ENCODE results near the gene ERAP2.
"Not testable (repeated sequence)": the region's sequence is repeated elsewhere in the genome, so short reads cannot be mapped to it uniquely, and the experiment has no call there.

The ERAP2 gene, protein sequence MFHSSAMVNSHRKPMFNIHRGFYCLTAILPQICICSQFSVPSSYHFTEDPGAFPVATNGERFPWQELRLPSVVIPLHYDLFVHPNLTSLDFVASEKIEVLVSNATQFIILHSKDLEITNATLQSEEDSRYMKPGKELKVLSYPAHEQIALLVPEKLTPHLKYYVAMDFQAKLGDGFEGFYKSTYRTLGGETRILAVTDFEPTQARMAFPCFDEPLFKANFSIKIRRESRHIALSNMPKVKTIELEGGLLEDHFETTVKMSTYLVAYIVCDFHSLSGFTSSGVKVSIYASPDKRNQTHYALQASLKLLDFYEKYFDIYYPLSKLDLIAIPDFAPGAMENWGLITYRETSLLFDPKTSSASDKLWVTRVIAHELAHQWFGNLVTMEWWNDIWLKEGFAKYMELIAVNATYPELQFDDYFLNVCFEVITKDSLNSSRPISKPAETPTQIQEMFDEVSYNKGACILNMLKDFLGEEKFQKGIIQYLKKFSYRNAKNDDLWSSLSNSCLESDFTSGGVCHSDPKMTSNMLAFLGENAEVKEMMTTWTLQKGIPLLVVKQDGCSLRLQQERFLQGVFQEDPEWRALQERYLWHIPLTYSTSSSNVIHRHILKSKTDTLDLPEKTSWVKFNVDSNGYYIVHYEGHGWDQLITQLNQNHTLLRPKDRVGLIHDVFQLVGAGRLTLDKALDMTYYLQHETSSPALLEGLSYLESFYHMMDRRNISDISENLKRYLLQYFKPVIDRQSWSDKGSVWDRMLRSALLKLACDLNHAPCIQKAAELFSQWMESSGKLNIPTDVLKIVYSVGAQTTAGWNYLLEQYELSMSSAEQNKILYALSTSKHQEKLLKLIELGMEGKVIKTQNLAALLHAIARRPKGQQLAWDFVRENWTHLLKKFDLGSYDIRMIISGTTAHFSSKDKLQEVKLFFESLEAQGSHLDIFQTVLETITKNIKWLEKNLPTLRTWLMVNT

DNA sequence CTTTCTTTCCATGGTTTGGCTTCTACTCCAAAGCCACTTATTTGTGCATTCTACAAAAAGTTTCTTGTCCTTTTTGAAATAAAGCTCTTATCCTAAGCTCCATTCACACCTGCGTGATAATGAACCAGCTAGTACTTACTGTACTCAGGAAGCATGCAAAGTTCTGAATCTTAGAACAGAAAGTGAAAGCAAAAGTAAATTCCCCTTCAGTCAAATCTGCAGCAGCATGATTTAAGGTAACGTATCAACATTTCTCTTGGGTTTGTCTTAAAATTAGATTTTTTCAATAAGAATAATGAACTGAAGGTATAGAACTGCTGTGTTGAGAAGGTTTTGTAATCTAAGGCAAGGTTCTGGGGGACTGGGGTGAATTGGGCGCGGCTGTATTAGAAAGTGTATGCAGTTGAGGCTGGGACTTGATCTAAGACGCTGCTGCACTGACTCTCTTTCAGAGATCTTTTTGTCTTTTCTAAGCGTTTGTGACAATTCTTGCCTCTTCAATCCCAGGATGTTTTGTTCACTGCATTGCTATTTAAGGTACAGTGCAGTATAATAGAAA, at the start of gene ERAP2:
ERAP2 (plus strand) TSS at position 209 of the 559 bp plus-strand sequence. CDS start 3,186 bp downstream, outside the sequence.
- DNase-seq (ENCODE audit: low spot score): peak; percentile 65

DNA sequence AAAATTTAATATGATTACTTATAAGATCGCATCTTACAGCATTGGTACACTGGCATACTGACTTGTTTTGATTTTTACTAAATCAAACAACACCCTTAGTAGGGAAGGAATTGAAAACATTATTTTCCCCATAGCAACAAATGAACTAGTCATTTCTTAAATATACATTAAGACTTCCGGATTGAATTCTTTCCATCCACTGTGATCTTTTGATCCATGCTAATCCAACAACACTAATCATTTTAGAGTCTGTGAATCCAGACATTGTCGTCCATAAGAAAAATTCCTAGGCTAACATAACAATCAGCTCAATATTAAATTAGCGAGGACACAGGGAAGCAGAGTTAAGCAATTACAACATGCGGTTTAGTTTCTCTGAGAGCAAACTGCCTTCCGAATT, 47.0 kb upstream of the ERAP2 start:
- no peak for DNase-seq (ENCODE audit: low spot score)

DNA sequence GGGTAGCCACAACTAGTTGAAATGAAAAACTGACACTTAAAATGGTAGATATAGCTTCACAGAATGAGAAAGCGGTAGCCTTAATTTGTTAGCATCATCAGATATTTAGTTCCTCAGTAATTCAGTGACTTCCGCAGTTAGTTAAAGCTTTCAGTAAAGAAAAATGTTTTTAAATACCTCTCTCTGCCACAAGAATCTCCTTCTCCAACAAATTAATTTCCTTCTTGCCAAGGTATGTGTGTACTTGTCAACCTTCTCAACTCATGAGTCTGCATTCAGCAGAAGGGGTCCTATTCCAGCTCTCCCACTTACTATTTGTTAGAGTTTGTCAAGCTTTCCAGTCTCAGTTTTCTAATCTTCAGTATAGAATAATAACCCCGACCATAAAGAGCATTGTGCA, 42.3 kb upstream of the ERAP2 start:
- DNase-seq (ENCODE audit: low spot score): no peak

DNA sequence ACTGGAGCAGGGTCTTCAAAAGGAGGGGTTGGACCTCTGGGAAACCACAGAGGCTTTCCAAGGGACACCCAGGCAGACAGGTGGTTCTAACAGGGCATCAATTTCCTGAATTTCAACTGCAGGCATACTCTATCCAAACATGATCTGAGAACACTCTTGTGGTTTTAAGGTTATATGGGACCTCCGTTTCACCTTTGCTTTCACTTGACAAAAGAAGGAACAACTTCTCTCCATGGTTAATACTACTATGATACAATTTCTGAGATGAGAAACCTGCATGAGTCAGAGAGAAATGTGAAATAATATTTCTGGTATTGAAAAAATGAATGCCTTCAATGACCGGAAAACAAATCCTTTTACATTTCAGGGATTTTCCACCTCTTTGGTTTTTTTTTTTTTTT, 40.5 kb upstream of the ERAP2 start:
- DNase-seq (ENCODE audit: low spot score): no peak

DNA sequence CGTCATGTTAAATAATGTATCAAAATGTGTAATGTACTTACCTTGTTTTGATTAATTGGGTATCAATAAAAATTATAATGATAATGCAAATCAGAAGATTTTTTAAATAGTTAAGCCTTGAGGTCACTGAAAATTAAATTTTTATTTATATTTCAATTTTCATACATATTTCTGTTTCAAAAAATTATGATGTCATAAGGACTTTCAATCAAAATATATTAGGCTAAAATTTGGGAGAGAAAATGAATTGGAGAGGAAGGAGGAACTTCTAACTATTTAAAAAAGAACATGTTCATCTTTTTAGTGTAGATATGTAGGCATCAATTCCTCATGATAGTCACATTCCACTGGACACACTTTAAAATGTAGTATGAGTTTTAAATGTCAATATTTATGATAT, 39.5 kb upstream of the ERAP2 start:
- DNase-seq (ENCODE audit: low spot score): no peak

DNA sequence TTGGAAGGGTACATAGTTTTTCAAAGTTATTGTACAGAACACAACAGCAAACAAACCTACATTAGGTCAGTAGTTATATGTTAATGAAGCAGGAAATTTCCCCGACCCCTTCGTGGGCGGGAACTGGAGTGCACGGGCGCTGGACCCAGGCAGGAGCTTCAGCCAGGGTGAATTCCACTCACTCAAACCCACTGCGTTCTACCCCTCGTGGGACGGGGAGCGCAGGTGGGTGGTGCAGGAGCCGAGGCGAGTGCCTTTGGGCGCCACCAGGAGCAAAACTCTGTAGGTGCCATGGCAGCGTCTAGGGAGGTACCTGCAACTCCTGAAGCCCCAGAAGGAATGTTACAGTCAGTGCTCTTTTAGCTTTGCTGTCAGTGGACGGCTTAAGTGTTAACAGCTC, 39.0 kb upstream of the ERAP2 start:
- DNase-seq (ENCODE audit: low spot score): no peak

DNA sequence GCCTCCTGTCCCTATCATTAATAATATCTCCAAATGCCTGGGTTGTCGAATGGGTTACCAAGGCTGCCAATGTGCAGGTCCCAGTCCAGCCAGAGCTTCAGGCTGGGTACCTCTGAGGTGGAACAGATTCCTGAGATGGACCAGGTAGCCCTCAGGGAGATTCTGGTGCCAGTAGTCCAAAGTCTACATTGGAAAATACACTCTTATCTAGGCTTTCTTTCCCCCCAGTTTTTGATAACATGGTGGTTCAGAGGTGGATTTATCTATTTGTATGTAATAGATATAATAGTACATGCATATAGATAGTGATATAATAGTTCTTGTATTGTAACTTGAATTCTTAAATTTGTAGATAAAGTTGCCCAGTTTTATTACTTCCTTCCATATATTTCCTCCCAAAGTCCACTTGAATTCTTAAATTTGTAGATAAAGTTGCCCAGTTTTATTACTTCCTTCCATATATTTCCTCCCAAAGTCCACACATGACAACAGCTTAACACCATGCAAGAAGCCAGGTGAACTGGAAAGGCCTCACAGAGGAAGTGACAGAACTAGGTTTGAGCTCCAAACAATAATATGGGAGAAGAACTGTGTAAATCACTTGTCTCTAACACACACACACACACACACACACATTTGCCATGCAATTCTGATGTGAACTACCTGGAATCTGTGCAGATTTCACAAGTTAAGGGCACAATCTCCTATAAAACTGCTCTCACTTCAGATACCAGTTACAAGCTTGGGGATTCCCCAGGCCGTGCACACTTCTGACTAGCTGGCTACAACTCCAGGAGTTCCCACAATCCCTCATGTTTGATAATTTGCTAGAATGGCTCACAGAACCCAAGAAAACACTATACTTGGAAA, 37.9 kb upstream of the ERAP2 start:
- peak; percentile 42 for DNase-seq (ENCODE audit: low spot score)

DNA sequence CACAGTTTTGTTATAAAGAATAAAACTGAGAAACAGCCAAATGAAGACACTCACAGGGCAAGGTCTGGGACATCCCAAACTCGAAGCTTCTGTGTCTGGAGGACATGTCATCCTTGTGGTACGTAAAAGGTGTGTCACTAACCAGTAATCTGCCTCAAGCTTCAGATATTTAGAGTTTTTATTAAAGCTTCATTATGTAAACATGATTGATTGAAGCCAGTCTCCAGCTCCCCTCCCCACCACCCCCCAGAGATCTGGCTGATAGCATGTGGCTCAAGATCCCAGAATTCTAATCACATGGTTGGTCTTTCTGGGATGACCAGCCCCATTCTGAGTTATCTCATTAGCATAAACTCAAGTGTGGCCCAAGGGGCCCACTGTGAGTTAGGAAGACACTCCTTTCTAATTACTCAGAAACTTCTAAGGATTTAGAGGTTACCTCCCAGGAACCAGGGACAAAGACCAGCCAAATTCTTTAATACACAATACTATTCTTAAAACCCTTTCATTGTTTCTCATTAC, 37.2 kb upstream of the ERAP2 start:
- DNase-seq (ENCODE audit: low spot score): peak; percentile 17

DNA sequence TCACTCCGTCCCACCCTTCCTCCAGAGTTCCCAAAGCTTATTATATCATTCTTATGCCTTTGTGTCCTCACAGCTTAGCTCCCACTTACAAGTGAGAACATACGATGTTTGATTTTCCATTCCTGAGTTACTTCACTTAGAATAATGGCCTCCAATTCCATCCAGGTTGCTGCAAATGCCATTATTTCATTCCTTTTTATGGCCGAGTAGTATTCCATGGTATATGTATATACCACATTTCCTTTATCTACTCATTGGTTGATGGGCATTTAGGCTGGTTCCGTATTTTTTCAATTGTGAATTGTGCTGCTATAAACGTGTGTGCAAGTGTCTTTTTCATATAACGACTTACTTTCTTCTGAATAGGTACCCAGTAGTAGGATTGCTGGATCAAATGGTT, 34.4 kb upstream of the ERAP2 start:
- not testable (repeated sequence) for DNase-seq (ENCODE audit: low spot score)

DNA sequence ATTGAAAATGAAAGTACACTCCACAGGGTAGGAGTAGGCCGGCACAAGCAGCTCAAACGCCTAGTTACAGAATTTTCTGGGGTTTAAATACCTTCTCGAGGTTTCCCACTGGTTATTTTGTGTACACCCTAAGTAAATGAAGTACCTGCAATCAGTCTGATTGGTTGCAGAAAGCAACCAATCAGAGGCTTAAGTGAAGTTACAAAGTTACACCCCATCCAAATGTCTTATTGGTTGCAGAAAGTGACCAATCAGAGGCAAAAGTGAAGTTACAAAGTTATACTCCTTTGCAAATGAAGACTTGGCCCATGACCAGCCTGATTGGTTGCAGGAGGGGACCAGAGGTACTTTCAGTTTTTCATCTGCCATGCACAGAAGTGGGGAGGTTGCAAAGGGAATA, 33.2 kb upstream of the ERAP2 start:
- DNase-seq (ENCODE audit: low spot score): no peak

DNA sequence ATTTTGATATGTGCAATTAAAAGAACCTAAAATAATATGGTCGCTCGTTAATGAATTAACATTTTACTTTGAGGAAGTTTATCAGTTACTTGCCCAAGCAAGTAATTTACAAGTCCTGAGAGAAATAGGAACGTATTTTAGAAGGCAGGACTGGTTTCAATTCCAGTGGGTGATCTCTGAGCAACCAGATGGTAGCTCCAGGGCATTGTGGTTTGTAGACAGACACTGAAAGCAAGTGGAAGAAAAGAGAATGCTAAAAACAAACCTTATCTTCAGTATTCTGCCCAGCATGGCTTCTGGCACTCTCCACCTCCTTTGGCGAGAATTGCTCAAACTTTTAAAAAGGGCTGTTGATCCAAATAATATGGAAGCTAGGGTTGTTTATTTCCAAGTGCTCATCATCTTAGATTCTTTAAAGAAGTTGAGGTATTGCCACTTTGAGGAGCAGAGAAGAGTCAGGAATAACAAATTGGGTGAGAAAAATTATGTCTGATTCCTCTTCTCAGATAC, 31.8 kb upstream of the ERAP2 start:
- DNase-seq (ENCODE audit: low spot score): no peak

DNA sequence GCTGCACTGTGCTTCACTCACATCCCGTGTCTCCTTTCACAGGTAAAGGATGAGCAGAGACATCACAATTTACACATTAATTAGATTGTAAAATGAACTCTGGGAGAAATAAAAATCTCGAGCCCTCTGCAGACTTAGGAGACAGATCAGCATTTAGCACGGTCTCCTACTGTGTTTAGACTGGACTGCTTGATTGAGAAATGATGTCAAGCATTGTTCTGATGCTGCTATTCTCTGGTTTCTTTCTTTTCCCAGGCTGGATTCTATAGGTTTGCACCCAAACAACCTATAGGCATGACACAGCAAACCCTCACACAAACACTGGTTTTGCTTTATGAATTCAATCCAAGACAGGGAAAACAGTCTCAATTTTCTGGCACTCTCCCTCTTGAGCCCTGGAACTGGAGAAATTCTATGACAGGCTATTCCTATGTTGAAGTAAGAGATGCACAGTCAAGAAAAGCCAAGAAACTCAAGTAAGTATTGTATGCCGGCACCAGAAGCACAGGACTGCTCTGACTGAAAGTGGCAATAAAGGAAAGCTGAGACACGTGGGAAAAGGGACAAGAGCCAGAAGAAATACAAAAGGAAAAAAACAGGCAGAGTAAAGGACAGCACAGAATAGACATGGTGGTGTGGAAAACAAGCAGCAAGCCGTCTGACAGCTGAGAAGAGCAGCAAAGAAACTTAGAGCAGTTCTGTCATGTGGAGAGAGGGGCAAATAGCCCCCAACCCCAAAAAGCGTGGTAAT, 24.8 kb upstream of the ERAP2 start:
- no peak for DNase-seq (ENCODE audit: low spot score)

DNA sequence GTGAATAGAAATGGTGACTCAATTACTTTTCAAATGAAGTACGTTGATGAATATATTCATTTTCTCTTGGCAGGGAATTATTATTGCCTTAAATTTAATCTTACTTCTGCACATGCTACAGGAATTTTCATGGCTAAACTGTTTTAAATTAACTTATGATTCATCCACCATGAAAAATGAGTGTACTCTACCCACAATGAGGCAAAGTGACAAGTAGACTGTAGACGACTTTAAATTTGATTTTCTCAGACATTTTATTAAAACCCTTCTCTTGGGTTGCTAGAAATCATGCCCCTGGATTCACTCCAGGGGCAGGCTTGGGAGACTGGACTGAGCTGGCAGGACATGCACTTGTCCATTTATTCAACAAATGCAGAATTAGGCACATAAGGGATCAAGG, 23.5 kb upstream of the ERAP2 start:
- DNase-seq (ENCODE audit: low spot score): peak; percentile 71

DNA sequence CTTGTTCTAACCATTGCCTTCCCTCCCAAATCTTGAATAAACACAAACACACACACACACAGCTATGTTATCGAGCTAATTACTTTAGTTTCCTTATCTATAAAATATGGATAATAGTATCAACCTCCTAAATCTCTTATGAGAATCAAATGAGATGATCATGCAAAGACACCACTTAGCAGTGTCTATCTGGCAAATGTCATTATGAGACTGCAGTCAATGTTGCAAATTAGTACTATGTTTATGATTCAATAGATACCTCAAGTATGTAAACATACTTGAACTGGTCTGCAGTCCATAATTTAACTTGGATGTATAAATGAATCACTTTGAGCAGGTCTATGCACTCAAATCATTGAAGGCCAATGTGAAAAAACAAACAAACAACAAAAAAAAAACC, 22.2 kb upstream of the ERAP2 start:
- no peak for DNase-seq (ENCODE audit: low spot score)

DNA sequence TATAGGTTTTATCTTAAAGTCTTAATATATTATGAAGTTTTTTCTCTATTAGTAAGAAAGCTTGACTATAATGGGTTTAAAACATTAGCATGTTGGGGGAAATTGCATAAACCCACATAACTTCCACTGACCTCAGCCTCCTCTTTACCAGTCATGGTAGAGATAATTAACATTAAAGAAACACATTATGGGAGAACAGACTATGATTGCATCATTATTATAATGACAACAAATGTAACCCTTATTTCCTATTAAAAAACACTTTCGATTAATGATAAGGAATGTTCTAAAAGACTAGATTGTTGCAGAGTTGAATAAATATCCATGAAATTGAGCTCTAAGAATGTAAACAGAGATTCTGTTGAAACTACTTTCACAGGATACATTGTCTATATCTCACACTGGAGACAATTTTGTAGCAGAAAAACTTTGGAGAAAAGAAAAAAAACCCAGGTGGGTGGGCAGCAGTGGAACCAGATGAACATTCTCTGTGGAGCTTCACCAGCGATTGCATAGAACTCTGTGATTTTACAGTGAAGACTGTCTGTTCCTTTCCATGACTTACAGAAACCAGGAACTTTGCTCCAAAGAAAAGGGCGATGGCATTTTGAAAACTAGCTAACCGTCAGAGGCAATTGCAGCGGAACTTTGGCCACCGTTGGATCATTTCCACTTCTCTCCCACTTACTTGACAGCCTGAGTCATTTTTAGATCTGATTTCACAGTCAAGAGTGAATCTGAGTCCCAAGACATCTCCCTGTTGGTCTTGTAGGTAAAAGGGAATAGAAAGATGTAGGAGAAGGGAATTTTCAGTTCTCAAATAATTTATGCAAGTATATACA, 21.0 kb upstream of the ERAP2 start:
- peak; percentile 48 for DNase-seq (ENCODE audit: low spot score)

DNA sequence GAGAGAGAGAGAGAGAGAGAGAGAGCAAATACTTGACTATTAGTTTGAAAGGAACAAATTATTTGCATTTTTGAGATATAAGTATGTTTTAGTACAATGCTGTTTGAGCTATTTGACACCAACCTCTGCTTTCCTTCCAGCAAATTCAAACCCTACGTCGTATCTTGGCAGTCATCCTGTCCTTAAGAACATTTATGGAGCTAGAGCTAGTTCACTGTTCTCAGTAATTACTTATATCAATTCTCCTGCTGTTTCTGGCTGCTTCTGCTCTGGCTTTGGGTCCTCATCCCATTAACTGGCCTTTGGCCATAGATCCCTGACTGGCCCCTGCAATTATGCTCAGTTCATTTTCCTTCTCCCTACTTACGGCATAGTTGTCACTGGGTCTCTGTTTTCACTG, 19.9 kb upstream of the ERAP2 start:
- no peak for DNase-seq (ENCODE audit: low spot score)

DNA sequence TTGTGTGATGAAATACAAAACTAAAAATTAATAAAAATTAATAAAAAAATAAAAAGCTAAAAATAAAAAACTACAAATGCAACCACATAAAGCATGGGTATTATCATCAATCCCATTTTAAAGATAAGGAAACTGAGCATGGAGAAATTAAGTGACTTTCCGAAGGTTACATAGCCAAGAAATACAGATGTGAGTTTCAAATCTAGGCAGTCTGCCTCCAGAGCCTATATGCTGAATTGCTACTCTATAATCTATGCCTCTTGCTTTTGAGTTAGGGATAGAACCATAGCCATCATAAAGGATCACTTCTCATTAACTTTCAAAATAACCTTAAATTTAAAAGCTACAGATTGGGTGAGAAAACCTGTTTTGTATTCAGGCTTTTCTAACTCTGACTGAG, 18.8 kb upstream of the ERAP2 start:
- DNase-seq (ENCODE audit: low spot score): no peak

DNA sequence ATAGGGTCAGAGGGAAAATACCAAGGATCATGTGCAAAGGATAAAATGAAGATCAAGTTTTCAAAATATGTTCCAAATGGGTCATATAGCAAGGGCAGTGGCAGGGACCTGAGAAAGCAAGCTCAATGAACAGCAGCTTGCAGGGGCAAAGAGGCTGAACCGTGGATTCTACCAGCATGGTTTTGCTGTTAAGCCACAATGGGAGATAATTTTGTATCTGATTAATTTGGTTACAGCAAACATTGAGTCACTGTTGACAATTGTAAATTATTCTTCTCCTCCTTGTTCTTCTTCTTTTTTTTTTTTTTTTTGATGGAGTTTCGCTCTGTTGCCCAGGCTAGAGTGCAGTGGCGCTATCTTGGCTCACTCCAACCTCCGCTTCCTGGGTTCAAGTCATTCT, 18.4 kb upstream of the ERAP2 start:
- DNase-seq (ENCODE audit: low spot score): no peak

DNA sequence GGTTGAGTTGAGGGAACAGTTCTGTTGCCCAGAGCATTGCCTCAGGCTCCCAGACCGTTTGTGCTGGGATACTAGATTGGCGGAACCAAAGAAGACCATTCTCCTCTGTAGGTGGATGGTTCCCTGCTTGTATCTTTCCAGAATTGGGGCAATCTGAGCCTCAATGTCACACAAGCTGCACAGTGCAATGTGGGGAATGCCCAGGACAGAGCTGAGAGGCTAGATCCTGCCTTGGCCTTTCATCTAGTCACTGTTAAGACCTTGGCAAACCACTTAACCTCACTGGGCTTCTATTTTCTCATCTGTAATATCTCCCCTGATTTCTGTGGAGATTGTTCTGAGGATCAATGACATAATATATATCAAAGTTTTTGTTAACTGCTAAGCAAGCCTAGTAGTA, 16.9 kb upstream of the ERAP2 start:
- no peak for DNase-seq (ENCODE audit: low spot score)

DNA sequence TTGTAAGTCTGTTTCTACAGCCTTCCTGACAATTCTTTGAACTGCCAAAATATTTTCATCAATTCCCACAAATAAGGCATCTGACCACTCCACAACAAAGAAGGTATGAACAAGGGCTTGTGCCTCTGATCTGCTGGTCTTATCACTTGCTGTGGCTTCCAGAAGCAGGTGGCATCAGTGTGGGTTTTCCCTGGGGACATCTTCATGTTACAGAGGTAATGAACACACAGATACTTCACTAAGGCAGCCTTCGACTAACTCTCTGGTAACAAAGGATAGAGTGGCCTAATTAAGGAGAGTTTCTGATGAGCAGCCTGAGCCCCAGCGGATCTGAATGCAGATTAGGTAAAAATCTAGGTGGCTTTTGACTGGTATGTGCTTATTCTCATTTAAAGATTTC, 15.2 kb upstream of the ERAP2 start:
- no peak for DNase-seq (ENCODE audit: low spot score)

Measured in kidney tubule cell (primary cell).